B cell (primary cell): ENCODE measurements around the gene TMEM52. TPM values are rescaled to one million over a fixed set of nuclear protein-coding genes. Genes with fewer than 3 reads are reported as not detected.

Experiments
- ATAC-seq: fragments of 200-7000 bp; cut with Tn5 transposase; one replicate; pipeline ENCODE4 v1.10.0; 2021; ENCODE audit warnings: low read depth, mild to moderate bottlenecking, moderate number of reproducible peaks, moderate library complexity
- CTCF ChIA-PET: fragments of 350-600 bp; sonication (Branson Sonifier 250); formaldehyde crosslinking; loops from one replicate; lab custom pipeline; 2021; ENCODE audit warnings: antibody characterized with exemption, inconsistent platforms; lab: Charles Lee
- POLR2A ChIA-PET: fragments of 350-600 bp; sonication (Branson Sonifier 250); formaldehyde crosslinking; loops from one replicate; lab custom pipeline; 2021; ENCODE audit warnings: antibody characterized with exemption; lab: Charles Lee
- DNase-seq: peaks from one replicate; pipeline ENCODE4 v3.0.0; 2013
- H2AFZ ChIP-seq: 2 replicates; pipeline ENCODE4 v1.6.1; 2012; ENCODE audit warnings: mild to moderate bottlenecking, low read depth, low read length; ENCODE audit not compliant: insufficient read depth, poor library complexity, severe bottlenecking
- H3K27ac ChIP-seq, 2 donors: 1 replicate in 1 of 2; 2 replicates in 1 of 2; pipeline ENCODE4 v1.5.1; 2012 to 2013; ENCODE audit warnings: low read length in 2 of 2, mild to moderate bottlenecking in 2 of 2, moderate library complexity in 1 of 2
- H3K27me3 ChIP-seq, 4 experiments: fragments of 200-600 bp in 1 of 4; sonication (generic) in 1 of 4; replicated peaks in 1 of 4; 1 replicate in 2 of 4; 2 replicates in 2 of 4; pipeline versions ENCODE4 v1.6.1 to v1.7.0; 2013 to 2016; ENCODE audit warnings: low read length in 3 of 4, mild to moderate bottlenecking in 2 of 4, mixed read lengths in 1 of 4, moderate library complexity in 1 of 4; ENCODE audit not compliant: insufficient read depth in 4 of 4, control insufficient read depth in 3 of 4; ENCODE audit errors: control extremely low read depth in 1 of 4
- H3K36me3 ChIP-seq, 2 experiments: replicated peaks in 1 of 2; 1 replicate in 1 of 2; 2 replicates in 1 of 2; pipeline versions ENCODE4 v1.6.1 to v1.7.1; 2013; ENCODE audit warnings: low read length in 1 of 2; ENCODE audit not compliant: insufficient read depth in 2 of 2, control insufficient read depth in 1 of 2; ENCODE audit errors: control extremely low read depth in 1 of 2, extremely low read depth in 1 of 2
- H3K4me1 ChIP-seq, 2 donors: fragments of 200-600 bp in 1 of 2; sonication (generic) in 1 of 2; 1 replicate in 1 of 2; 2 replicates in 1 of 2; pipeline versions ENCODE4 v1.5.1 to v1.6.1; 2013 to 2017; ENCODE audit warnings: low read length in 2 of 2; ENCODE audit not compliant: control insufficient read depth in 2 of 2, insufficient read depth in 2 of 2
- H3K4me2 ChIP-seq: replicated peaks from 2 replicates; pipeline ENCODE3; 2012; ENCODE audit warnings: mild to moderate bottlenecking, low read depth, low read length; ENCODE audit not compliant: poor library complexity, severe bottlenecking
- H3K4me3 ChIP-seq, 5 experiments: fragments of 200-600 bp in 1 of 5; sonication (generic) in 1 of 5; 1 replicate in 3 of 5; 2 replicates in 2 of 5; pipeline versions ENCODE4 v1.5.1 to v1.7.0; 2011 to 2016; ENCODE audit warnings: low read length in 4 of 5, mild to moderate bottlenecking in 4 of 5, low read depth in 2 of 5, control low read depth in 1 of 5, moderate library complexity in 1 of 5; ENCODE audit not compliant: insufficient read depth in 1 of 5; ENCODE audit errors: control extremely low read depth in 1 of 5, extremely low read depth in 1 of 5
- H3K79me2 ChIP-seq: fragments of 200-600 bp; sonication (generic); one replicate; pipeline ENCODE4 v1.6.0; 2016; ENCODE audit warnings: low read length; ENCODE audit not compliant: control insufficient read depth, insufficient read depth
- H3K9ac ChIP-seq: fragments of 200-600 bp; sonication (generic); 2 replicates; pipeline ENCODE4 v1.6.1; 2017; ENCODE audit warnings: mild to moderate bottlenecking, low read length, moderate library complexity
- H3K9me3 ChIP-seq, 3 donors: one replicate each; pipeline versions ENCODE4 v1.6.1 to v1.7.1; 2013; ENCODE audit warnings: low read length in 2 of 3; ENCODE audit not compliant: control insufficient read depth in 2 of 3, insufficient read depth in 1 of 3; ENCODE audit errors: control extremely low read depth in 1 of 3
- H4K20me1 ChIP-seq: 2 replicates; pipeline ENCODE4 v1.6.0; 2012; ENCODE audit warnings: mild to moderate bottlenecking, low read length; ENCODE audit not compliant: insufficient read depth, control insufficient read depth, poor library complexity, severe bottlenecking
- H3K27ac Mint-ChIP-seq: one replicate; pipeline ENCODE4 v1.8.0; 2021; ENCODE audit warnings: mixed read lengths
- H3K27me3 Mint-ChIP-seq: one replicate; pipeline ENCODE4 v1.8.0; 2021; ENCODE audit warnings: mixed read lengths
- H3K4me1 Mint-ChIP-seq: one replicate; pipeline ENCODE4 v1.8.0; 2021; ENCODE audit warnings: mixed read lengths
- H3K4me3 Mint-ChIP-seq: one replicate; pipeline ENCODE4 v1.8.0; 2021; ENCODE audit warnings: mixed read lengths
- H3K9me3 Mint-ChIP-seq: one replicate; pipeline ENCODE4 v1.8.0; 2022; ENCODE audit warnings: mixed read lengths; ENCODE audit not compliant: insufficient read depth
- CTCF ChIP-seq: fragments of 200-600 bp; IDR thresholded peaks from one replicate; pipeline ENCODE4 v1.8.0; 2022; ENCODE audit warnings: antibody characterized with exemption, mild to moderate bottlenecking
- EZH2 ChIP-seq: IDR thresholded peaks from 2 replicates; pipeline ENCODE4 v1.6.1; 2012; ENCODE audit warnings: borderline replicate concordance, low read depth, mild to moderate bottlenecking, moderate library complexity, low read length; ENCODE audit not compliant: insufficient read depth, poor library complexity, severe bottlenecking
- WGBS: methylation state at CpG from one replicate; pipeline ENCODE4 v1.1.5; 2013; ENCODE audit warnings: missing lambda C conversion rate; ENCODE audit not compliant: insufficient coverage; 5-methylcytosine and 5-hydroxymethylcytosine counted together
- intact Hi-C: fragments of 100-400 bp; cut with micrococcal nuclease; formaldehyde crosslinking; loops from one replicate; pipeline ENCODE4 v1.10.0; 2022
- polyA plus RNA-seq: library from polyadenylated mRNA; depleted of rRNA; stranded (reverse); fragments of >200 nt; gene quantifications from 2 replicates; pipeline ENCODE4 v1.2.3, GENCODE V29; 2012
- total RNA-seq, 2 donors: library from RNA; stranded (reverse); fragments of 120-200 nt in 1 of 2; gene quantifications; 1 replicate in 1 of 2; 2 replicates in 1 of 2; pipeline versions ENCODE4 v1.2.3 to v1.2.4, GENCODE V29; 2013 to 2022

The TMEM52 gene
- total and polyA plus RNA-seq, 2 donors (not counting 1 experiment from before 2014, with no cell fraction given) = 0.69 to 1.00 TPM

GRCh38 chr1:1925437-1926345 is 6.6 kb upstream of the TMEM52 start:
- TF ChIP-seq CTCF (no peak), EZH2 (no peak)
- H3K9me3 Mint-ChIP-seq = no peaks in the 10 kb centered on the region

GRCh38 chr1:1924849-1925248 is 5.8 kb upstream of the TMEM52 start:
- Mint-ChIP-seq H3K4me1 (no peaks in the 10 kb centered on the region), H3K9me3 (no peaks in the 10 kb centered on the region), H3K27me3 (peaks cover 7% of the 10 kb centered on the region), H3K27ac (peak overlapping the region; percentile 26), H3K4me3 (no peak overlapping the region)
- Histone ChIP-seq H3K36me3 (no peaks in the 10 kb centered on the region), H2AFZ (no peak overlapping the region), H3K79me2 (no peaks in the 10 kb centered on the region), H3K9me3 (peaks cover 0 to 4% (median 0%) of the 10 kb centered on the region in 3 donors), H3K4me1 (peaks cover 2 to 3% of the 10 kb centered on the region in 2 donors), H3K4me3 (no peak overlapping the region), H3K4me2 (no peak overlapping the region), H4K20me1 (no peaks in the 10 kb centered on the region), H3K9ac (no peak overlapping the region), H3K27ac (no peak overlapping the region), H3K27me3 (peaks cover 0 to 16% (median 0%) of the 10 kb centered on the region in 4 experiments)
- no peak for TF ChIP-seq CTCF
- no peak for TF ChIP-seq EZH2
- peak; percentile 28 for DNase-seq
- ChIA-PET CTCF (no interaction called here), POLR2A (no interaction called here)
- intact Hi-C loops = no loop called here
- no peak for ATAC-seq
- WGBS = 97% methylated on average over 21 of the region's 21 CpGs

More at GRCh38 chr1:1925437-1926345, 6.6 kb upstream of the TMEM52 start:
- peaks cover 7% of the 10 kb centered on the region for H3K27me3 Mint-ChIP-seq
- no peaks in the 10 kb centered on the region for H3K4me1 Mint-ChIP-seq
- Histone ChIP-seq H3K4me3 (no peak overlapping the region), H2AFZ (no peak overlapping the region), H3K36me3 (no peaks in the 10 kb centered on the region), H4K20me1 (no peaks in the 10 kb centered on the region), H3K79me2 (no peaks in the 10 kb centered on the region), H3K4me2 (no peak overlapping the region), H3K4me1 (no peaks in the 10 kb centered on the region), H3K27me3 (peaks cover 0 to 13% (median 0%) of the 10 kb centered on the region in 4 experiments), H3K27ac (no peak overlapping the region), H3K9me3 (peaks cover 0 to 4% (median 0%) of the 10 kb centered on the region in 3 donors), H3K9ac (no peak overlapping the region)
- DNase-seq (peak; percentile 17), ATAC-seq (no peak)
- no peak overlapping the region for H3K4me3 Mint-ChIP-seq
- H3K27ac Mint-ChIP-seq = no peak overlapping the region
- ChIA-PET CTCF (no interaction called here), POLR2A (no interaction called here)
- WGBS = 84% methylated on average over 26 of the region's 27 CpGs
- intact Hi-C loops = no loop called here
